Measurements from ENCODE around the gene EIPR1.

The EIPR1 gene

DNA sequence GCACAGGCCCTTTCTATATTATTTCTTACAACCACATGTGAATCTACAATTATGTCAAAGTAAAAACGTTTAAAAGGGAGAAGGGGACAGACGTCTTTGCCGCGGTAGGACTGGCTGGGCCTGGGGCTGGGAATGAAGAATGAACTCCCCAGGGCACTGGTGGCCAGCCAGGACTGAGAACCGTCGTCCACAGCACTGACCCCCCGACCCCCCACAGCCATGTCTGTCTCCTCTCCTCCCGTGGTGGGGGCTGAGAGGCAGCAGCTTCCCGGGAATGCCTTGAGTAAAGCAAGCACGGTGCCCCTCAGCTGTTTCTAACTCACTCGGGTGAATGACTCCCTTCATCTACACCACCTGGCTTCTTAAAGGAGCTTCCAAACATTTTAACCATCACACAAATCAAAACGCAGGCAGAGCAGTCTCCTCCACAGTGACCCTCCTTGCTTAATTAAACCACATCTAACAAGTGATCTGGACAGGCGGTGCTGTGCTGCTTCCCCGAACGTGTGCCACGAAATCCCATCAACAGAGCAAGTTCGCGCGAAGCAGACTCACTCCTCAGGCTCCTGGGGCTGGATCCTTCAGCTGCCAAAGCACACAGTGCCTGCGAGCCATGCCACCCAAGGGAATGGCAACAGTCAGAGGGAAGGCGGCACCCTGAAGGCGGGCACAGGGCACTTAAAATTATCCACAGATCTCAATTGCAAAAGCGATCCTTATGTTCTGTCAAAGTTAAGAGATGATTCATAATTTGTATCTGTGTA lies 217.7 kb downstream of the EIPR1 start:
- Histone ChIP-seq H3K4me1 (ENCODE audit: control insufficient read depth in 1 of 2, insufficient read depth in 2 of 2, low read length in 2 of 2) (no peaks in the 10 kb centered on the region), H2BK5ac (ENCODE audit: low read depth, low read length, poor library complexity) (no peak overlapping the region), H3K79me2 (ENCODE audit: control insufficient read depth, insufficient read depth, low read length, poor library complexity) (no peaks in the 10 kb centered on the region), H3K4me3 (ENCODE audit: low read depth, low read length) (no peak overlapping the region), H3K18ac (ENCODE audit: low read length) (no peak overlapping the region), H3K9ac (ENCODE audit: low read length) (no peak overlapping the region), H4K8ac (ENCODE audit: low read depth, low read length) (no peak overlapping the region), H3K4ac (ENCODE audit: low read depth, low read length) (no peak overlapping the region), H4K12ac (ENCODE audit: low read depth, low read length) (no peak overlapping the region), H4K91ac (ENCODE audit: low read depth, low read length) (no peak overlapping the region), H2BK120ac (ENCODE audit: insufficient read depth, low read length, poor library complexity) (no peak overlapping the region), H2AFZ (ENCODE audit: insufficient read depth, low read length, poor library complexity) (no peak overlapping the region), H3K27ac (ENCODE audit: low read depth, low read length) (no peak overlapping the region), H2BK12ac (ENCODE audit: low read length) (no peak overlapping the region), H3K4me2 (ENCODE audit: low read length) (no peak overlapping the region), H3K79me1 (ENCODE audit: low read length) (no peaks in the 10 kb centered on the region), H3K14ac (ENCODE audit: low read length) (no peak overlapping the region), H3K27me3 (ENCODE audit: insufficient read depth, low read length) (no peaks in the 10 kb centered on the region), H3K36me3 (ENCODE audit: control insufficient read depth in 1 of 2, insufficient read depth in 2 of 2, low read length in 2 of 2) (no peaks in the 10 kb centered on the region), H3K23ac (ENCODE audit: low read length) (no peak overlapping the region), H3K9me3 (ENCODE audit: insufficient read depth, low read depth, low read length) (peaks cover 5% of the 10 kb centered on the region), H2AK5ac (ENCODE audit: low read length) (no peak overlapping the region)
- DNase-seq: no peak
- no CpG with 5 or more reads among the region's 23 CpGs for WGBS (ENCODE audit: extremely low coverage, insufficient coverage, insufficient read length)

DNA sequence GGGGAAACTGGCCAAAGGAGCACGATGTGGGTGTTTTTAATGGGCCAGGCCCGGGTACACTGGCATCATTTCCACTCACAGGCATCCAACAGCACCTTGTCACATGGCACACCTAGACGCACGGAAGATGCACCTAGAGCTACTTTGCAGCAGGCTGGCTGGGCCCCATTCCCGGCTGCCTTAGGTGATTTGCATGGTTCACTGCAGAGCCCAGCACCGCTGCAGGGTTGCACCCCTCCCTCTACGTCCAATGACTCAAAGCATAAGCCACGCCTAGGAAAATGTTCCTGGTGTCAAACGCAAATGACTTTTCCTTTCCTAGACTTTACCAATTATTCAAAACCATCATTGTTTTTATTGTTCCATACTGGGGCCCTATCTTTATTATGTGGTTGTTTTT lies 222.9 kb downstream of the EIPR1 start:
- H3K4ac ChIP-seq (ENCODE audit: low read depth, low read length): no peak overlapping the region
- H3K27me3 ChIP-seq (ENCODE audit: insufficient read depth, low read length): no peaks in the 10 kb centered on the region
- no peak overlapping the region for H4K12ac ChIP-seq (ENCODE audit: low read depth, low read length)
- H4K91ac ChIP-seq (ENCODE audit: low read depth, low read length): no peak overlapping the region
- no peaks in the 10 kb centered on the region for H3K79me1 ChIP-seq (ENCODE audit: low read length)
- DNase-seq: no peak
- no peaks in the 10 kb centered on the region for H3K36me3 ChIP-seq (ENCODE audit: control insufficient read depth in 1 of 2, insufficient read depth in 2 of 2, low read length in 2 of 2)
- H2BK5ac ChIP-seq (ENCODE audit: low read depth, low read length, poor library complexity): no peak overlapping the region
- H2BK120ac ChIP-seq (ENCODE audit: insufficient read depth, low read length, poor library complexity): no peak overlapping the region
- no peak overlapping the region for H3K18ac ChIP-seq (ENCODE audit: low read length)
- H2AK5ac ChIP-seq (ENCODE audit: low read length): no peak overlapping the region
- H3K14ac ChIP-seq (ENCODE audit: low read length): no peak overlapping the region
- H3K23ac ChIP-seq (ENCODE audit: low read length): no peak overlapping the region
- no peaks in the 10 kb centered on the region for H3K4me1 ChIP-seq (ENCODE audit: control insufficient read depth in 1 of 2, insufficient read depth in 2 of 2, low read length in 2 of 2)
- H3K4me3 ChIP-seq (ENCODE audit: low read depth, low read length): no peak overlapping the region
- H3K27ac ChIP-seq (ENCODE audit: low read depth, low read length): no peak overlapping the region
- H2BK12ac ChIP-seq (ENCODE audit: low read length): no peak overlapping the region
- no CpG with 5 or more reads among the region's 9 CpGs for WGBS (ENCODE audit: extremely low coverage, insufficient coverage, insufficient read length)
- peaks cover 5% of the 10 kb centered on the region for H3K9me3 ChIP-seq (ENCODE audit: insufficient read depth, low read depth, low read length)
- H3K4me2 ChIP-seq (ENCODE audit: low read length): no peak overlapping the region
- H3K9ac ChIP-seq (ENCODE audit: low read length): no peak overlapping the region
- H2AFZ ChIP-seq (ENCODE audit: insufficient read depth, low read length, poor library complexity): no peak overlapping the region
- H3K79me2 ChIP-seq (ENCODE audit: control insufficient read depth, insufficient read depth, low read length, poor library complexity): no peaks in the 10 kb centered on the region
- H4K8ac ChIP-seq (ENCODE audit: low read depth, low read length): no peak overlapping the region

DNA sequence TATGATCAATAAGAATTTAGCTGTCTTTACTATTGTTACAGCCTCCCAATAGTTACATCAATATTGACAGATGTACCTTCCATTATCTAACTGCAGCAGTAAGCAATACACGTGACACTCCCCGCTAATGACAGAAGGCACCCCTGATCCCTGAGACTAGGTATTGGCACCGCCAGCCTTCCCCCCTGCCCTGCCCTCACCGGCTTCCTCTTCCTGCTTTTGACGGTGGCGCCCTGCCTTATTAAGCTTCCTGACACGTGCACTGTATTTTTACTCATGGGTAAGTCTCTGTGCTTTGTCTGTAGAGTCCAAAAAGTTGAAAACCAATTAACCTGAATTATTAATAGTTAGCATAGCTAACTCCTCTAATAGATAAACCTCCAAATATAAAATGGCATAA lies 223.5 kb downstream of the EIPR1 start:
- Histone ChIP-seq H4K8ac (ENCODE audit: low read depth, low read length) (no peak overlapping the region), H3K9ac (ENCODE audit: low read length) (no peak overlapping the region), H3K36me3 (ENCODE audit: control insufficient read depth in 1 of 2, insufficient read depth in 2 of 2, low read length in 2 of 2) (no peaks in the 10 kb centered on the region), H2BK5ac (ENCODE audit: low read depth, low read length, poor library complexity) (no peak overlapping the region), H3K4me3 (ENCODE audit: low read depth, low read length) (no peak overlapping the region), H2BK120ac (ENCODE audit: insufficient read depth, low read length, poor library complexity) (no peak overlapping the region), H4K12ac (ENCODE audit: low read depth, low read length) (no peak overlapping the region), H3K79me1 (ENCODE audit: low read length) (no peaks in the 10 kb centered on the region), H3K14ac (ENCODE audit: low read length) (no peak overlapping the region), H2AFZ (ENCODE audit: insufficient read depth, low read length, poor library complexity) (no peak overlapping the region), H3K4me2 (ENCODE audit: low read length) (no peak overlapping the region), H3K27ac (ENCODE audit: low read depth, low read length) (no peak overlapping the region), H2BK12ac (ENCODE audit: low read length) (no peak overlapping the region), H3K79me2 (ENCODE audit: control insufficient read depth, insufficient read depth, low read length, poor library complexity) (no peaks in the 10 kb centered on the region), H4K91ac (ENCODE audit: low read depth, low read length) (no peak overlapping the region), H3K4me1 (ENCODE audit: control insufficient read depth in 1 of 2, insufficient read depth in 2 of 2, low read length in 2 of 2) (no peaks in the 10 kb centered on the region), H3K23ac (ENCODE audit: low read length) (no peak overlapping the region), H3K4ac (ENCODE audit: low read depth, low read length) (no peak overlapping the region), H3K18ac (ENCODE audit: low read length) (no peak overlapping the region), H2AK5ac (ENCODE audit: low read length) (no peak overlapping the region), H3K9me3 (ENCODE audit: insufficient read depth, low read depth, low read length) (peaks cover 5% of the 10 kb centered on the region), H3K27me3 (ENCODE audit: insufficient read depth, low read length) (no peaks in the 10 kb centered on the region)
- no peak for DNase-seq
- WGBS (ENCODE audit: extremely low coverage, insufficient coverage, insufficient read length): no CpG with 5 or more reads among the region's 7 CpGs

DNA sequence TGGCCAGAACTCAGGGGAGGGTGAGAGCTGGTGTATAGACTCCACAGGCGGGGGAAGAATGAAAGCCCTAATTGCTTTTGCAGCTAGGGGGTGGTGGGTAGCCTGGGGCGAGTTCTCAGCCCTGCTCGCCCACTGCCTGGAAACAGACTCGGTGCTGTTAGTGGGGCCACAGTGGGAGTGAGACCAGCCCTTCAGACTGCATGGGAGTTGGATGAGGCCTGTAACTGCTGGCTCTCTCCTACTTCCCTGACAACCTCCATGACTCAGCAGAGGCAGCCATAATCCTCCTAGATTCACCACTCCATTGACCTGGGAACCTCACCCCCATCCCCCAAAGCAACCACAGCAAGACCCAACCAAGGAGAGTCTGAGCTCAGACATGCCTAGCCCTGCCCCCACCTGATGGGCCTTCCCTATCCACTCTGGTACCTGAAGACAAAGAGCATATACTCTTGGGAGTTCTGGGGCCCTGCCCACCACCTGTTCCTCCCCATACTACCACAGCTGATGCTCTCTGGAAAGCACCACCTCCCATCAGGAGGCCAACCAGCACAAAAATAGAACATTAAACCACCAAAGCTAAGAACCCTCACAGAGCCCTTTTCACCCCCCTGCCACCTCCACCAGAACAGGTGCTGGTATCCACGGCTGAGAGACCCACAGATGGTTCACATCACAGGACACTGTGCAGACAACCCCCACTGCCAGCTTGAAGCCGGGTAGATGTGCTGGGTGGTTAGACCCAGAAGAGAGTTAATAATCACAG lies 226.3 kb downstream of the EIPR1 start:
- H4K12ac ChIP-seq (ENCODE audit: low read depth, low read length): no peak overlapping the region
- H3K79me2 ChIP-seq (ENCODE audit: control insufficient read depth, insufficient read depth, low read length, poor library complexity): no peaks in the 10 kb centered on the region
- H3K9ac ChIP-seq (ENCODE audit: low read length): no peak overlapping the region
- no CpG with 5 or more reads among the region's 6 CpGs for WGBS (ENCODE audit: extremely low coverage, insufficient coverage, insufficient read length)
- no peaks in the 10 kb centered on the region for H3K36me3 ChIP-seq (ENCODE audit: control insufficient read depth in 1 of 2, insufficient read depth in 2 of 2, low read length in 2 of 2)
- H3K14ac ChIP-seq (ENCODE audit: low read length): no peak overlapping the region
- H4K8ac ChIP-seq (ENCODE audit: low read depth, low read length): no peak overlapping the region
- no peak overlapping the region for H4K91ac ChIP-seq (ENCODE audit: low read depth, low read length)
- no peak overlapping the region for H3K23ac ChIP-seq (ENCODE audit: low read length)
- no peak for DNase-seq
- no peaks in the 10 kb centered on the region for H3K4me1 ChIP-seq (ENCODE audit: control insufficient read depth in 1 of 2, insufficient read depth in 2 of 2, low read length in 2 of 2)
- no peak overlapping the region for H2AK5ac ChIP-seq (ENCODE audit: low read length)
- no peak overlapping the region for H2BK5ac ChIP-seq (ENCODE audit: low read depth, low read length, poor library complexity)
- H2AFZ ChIP-seq (ENCODE audit: insufficient read depth, low read length, poor library complexity): no peak overlapping the region
- H3K4me3 ChIP-seq (ENCODE audit: low read depth, low read length): no peak overlapping the region
- no peaks in the 10 kb centered on the region for H3K79me1 ChIP-seq (ENCODE audit: low read length)
- no peak overlapping the region for H3K27ac ChIP-seq (ENCODE audit: low read depth, low read length)
- no peaks in the 10 kb centered on the region for H3K9me3 ChIP-seq (ENCODE audit: insufficient read depth, low read depth, low read length)
- H3K27me3 ChIP-seq (ENCODE audit: insufficient read depth, low read length): no peaks in the 10 kb centered on the region
- no peak overlapping the region for H3K4ac ChIP-seq (ENCODE audit: low read depth, low read length)
- H2BK120ac ChIP-seq (ENCODE audit: insufficient read depth, low read length, poor library complexity): no peak overlapping the region
- H3K4me2 ChIP-seq (ENCODE audit: low read length): no peak overlapping the region
- no peak overlapping the region for H3K18ac ChIP-seq (ENCODE audit: low read length)
- H2BK12ac ChIP-seq (ENCODE audit: low read length): no peak overlapping the region
